Measurements from ENCODE around the gene C19orf33. TPM values are rescaled to one million over a fixed set of nuclear protein-coding genes. Genes with fewer than 3 reads are reported as not detected.

Gene C19orf33
- total and polyA plus RNA-seq, 12 donors = 0.88 to 46.2 (median 3.2) TPM; not detected in 3

DNA sequence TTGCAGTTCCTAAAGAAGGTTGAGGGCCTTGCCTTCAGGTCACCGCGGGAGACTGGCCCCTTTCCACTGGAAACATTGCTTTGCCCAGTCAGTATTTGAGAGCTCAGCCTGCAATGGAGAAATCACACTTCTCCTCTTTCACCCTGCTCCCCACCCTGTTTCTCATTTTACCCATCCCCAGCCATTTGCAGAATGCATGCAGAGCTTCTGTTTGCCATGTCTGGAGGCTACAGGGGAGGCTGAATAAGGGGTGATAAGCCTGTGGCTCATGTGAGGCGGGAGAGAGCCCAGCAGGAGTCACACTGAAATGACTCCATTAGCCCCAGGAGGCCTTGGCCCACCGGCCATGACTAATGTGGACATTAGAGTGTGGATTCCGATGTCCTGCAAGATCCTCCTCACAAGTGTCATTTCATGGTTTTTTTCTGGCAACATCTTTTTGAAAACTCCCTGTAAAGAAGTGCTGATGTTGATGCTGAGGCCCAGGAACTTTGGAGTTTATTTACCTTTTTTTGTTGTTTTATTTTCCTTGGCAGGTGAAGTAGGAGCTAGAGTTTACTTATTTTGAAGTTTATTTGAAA lies 33.4 kb upstream of the C19orf33 start:
- Histone ChIP-seq H3K9me3 (replicated peaks in 1 of 3) (no peaks in the 10 kb centered on the region), H3K27me3 (no peaks in the 10 kb centered on the region), H3K4me3 (no peak overlapping the region), H3K27ac (peak overlapping the region in 2 of 5 donors; percentile 52 to 62), H3K4me1 (replicated peaks in 1 of 2) (peaks cover 8 to 41% of the 10 kb centered on the region in 2 donors), H3K36me3 (replicated peaks in 1 of 2) (no peaks in the 10 kb centered on the region)
- intact Hi-C loops (cut with DNase I) = no loop called here
- DNase-seq = peak in 3 of 7 donors; percentile 59 to 71 (median 62)
- TF ChIP-seq POLR2A (IDR thresholded peaks at IDR 0.05) = no peak
- TF ChIP-seq, protein P1, sequence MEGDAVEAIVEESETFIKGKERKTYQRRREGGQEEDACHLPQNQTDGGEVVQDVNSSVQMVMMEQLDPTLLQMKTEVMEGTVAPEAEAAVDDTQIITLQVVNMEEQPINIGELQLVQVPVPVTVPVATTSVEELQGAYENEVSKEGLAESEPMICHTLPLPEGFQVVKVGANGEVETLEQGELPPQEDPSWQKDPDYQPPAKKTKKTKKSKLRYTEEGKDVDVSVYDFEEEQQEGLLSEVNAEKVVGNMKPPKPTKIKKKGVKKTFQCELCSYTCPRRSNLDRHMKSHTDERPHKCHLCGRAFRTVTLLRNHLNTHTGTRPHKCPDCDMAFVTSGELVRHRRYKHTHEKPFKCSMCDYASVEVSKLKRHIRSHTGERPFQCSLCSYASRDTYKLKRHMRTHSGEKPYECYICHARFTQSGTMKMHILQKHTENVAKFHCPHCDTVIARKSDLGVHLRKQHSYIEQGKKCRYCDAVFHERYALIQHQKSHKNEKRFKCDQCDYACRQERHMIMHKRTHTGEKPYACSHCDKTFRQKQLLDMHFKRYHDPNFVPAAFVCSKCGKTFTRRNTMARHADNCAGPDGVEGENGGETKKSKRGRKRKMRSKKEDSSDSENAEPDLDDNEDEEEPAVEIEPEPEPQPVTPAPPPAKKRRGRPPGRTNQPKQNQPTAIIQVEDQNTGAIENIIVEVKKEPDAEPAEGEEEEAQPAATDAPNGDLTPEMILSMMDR (IDR thresholded peaks at IDR 0.05) = no peak
- WGBS, 4 donors = 50 to 78% (median 63%) methylated on average over 5 of the region's 5 CpGs

DNA sequence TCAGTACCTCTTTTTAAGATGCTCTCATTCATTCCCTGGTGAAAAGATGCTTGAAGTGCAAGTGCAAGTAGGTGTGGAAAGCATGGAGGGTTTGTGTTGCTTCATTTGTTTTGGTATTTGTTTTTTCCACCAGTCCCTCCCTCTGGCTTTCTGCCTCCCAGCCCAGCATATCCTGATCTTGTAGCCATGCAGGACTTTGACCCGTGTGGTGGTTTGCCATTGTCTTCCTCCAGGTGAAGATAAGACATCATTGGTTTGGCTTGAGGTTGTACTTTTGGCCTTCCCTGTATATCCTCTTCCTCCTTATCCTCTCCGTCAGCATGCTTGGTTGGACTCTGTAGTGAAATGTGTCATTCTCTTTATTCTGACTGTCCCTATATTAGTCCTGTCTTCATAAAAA lies 30.6 kb upstream of the C19orf33 start:
- WGBS, 4 donors = 76 to 89% (median 84%) methylated on average over 2 of the region's 2 CpGs
- TF ChIP-seq, protein P1 (IDR thresholded peaks at IDR 0.05) = no peak
- TF ChIP-seq POLR2A (IDR thresholded peaks at IDR 0.05) = no peak
- no peak overlapping the region for H3K27ac ChIP-seq
- H3K27me3 ChIP-seq = no peaks in the 10 kb centered on the region
- H3K4me1 ChIP-seq (replicated peaks in 1 of 2) = peaks cover 25 to 45% of the 10 kb centered on the region in 2 donors
- no peak overlapping the region for H3K4me3 ChIP-seq
- no peaks in the 10 kb centered on the region for H3K36me3 ChIP-seq (replicated peaks in 1 of 2)
- no peak for DNase-seq
- intact Hi-C loops (cut with DNase I) = no loop called here
- no peaks in the 10 kb centered on the region for H3K9me3 ChIP-seq (replicated peaks in 1 of 3)

DNA sequence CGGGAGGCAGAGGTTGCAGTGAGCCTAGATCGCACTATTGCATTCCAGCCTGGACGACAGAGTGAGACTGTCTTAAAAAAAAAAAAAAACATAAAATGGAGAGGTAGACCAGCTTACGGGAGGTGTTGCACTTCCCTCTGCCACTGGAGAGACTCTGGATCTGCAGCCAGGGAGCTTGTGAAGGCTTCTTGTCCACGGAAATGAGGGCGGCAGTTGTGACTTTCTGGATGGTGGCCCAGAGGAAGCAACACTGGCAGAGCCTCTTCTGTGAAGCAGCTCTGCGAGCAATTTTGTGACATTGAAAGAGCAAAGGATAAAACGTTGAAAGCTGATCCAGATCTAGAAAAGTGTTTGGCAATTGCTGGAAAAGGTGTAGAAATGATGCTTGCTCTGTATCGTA lies 29.3 kb upstream of the C19orf33 start:
- 21 to 35% (median 25%) methylated on average over 9 of the region's 9 CpGs for WGBS, 4 donors
- peaks cover 28 to 50% of the 10 kb centered on the region in 2 donors for H3K4me1 ChIP-seq (replicated peaks in 1 of 2)
- DNase-seq = peak; percentile 43 to 85 (median 71)
- no peaks in the 10 kb centered on the region for H3K27me3 ChIP-seq
- TF ChIP-seq POLR2A (IDR thresholded peaks at IDR 0.05) = no peak
- TF ChIP-seq, protein P1 (IDR thresholded peaks at IDR 0.05) = no peak
- H3K36me3 ChIP-seq (replicated peaks in 1 of 2) = no peaks in the 10 kb centered on the region
- no peaks in the 10 kb centered on the region for H3K9me3 ChIP-seq (replicated peaks in 1 of 3)
- H3K4me3 ChIP-seq = no peak overlapping the region
- H3K27ac ChIP-seq = peak overlapping the region in 2 of 5 donors; percentile 11 to 45
- intact Hi-C loops (cut with DNase I) = no loop called here

DNA sequence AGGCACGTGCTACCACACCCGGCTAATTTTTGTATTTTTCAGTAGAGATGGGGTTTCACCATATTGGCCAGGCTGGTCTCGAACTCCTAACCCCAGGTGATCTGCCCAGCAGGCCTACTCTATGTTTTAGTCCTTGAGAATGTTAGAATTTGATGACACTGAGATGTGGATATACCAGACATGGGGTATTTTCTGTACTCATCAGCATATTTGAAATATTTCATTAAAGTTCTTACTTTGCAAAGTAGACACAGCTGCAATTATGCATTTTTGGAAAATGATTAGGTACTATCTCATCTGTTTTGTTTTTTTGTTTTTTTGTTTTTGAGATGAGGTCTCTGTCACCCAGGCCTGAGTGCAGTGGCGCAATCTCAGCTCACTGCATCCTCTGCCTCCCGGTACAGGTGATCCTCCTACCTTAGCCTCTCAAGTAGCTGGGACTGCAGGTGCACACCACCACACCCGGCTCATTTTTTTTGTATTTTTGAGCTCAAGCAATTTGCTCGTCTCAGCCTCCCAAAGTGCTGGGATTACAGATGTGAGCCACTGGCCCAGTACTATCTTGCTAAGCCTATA lies 27.0 kb upstream of the C19orf33 start:
- H3K36me3 ChIP-seq (replicated peaks in 1 of 2) = no peaks in the 10 kb centered on the region
- H3K4me3 ChIP-seq = no peak overlapping the region
- TF ChIP-seq, protein P1 (IDR thresholded peaks at IDR 0.05) = no peak
- TF ChIP-seq POLR2A (IDR thresholded peaks at IDR 0.05) = no peak
- 90 to 95% (median 94%) methylated on average over 7 of the region's 7 CpGs for WGBS, 4 donors
- H3K27ac ChIP-seq = peak overlapping the region in 4 of 5 donors; percentile 65 to 90 (median 81)
- no peaks in the 10 kb centered on the region for H3K27me3 ChIP-seq
- intact Hi-C loops (cut with DNase I) = no loop called here
- H3K4me1 ChIP-seq (replicated peaks in 1 of 2) = peaks cover 28 to 39% of the 10 kb centered on the region in 2 donors
- no peak for DNase-seq
- no peaks in the 10 kb centered on the region for H3K9me3 ChIP-seq (replicated peaks in 1 of 3)

All from adrenal gland (tissue), 12 donors.